ENCODE results near the gene DUOX1.

Gene DUOX1

GRCh38 chr15:45131510-45131909 lies 1.7 kb downstream of the DUOX1 start:
- H2AFZ ChIP-seq (ENCODE audit: low read depth, low read length, severe bottlenecking), result no peak overlapping the region
- no peaks in the 10 kb centered on the region for H3K36me3 ChIP-seq (ENCODE audit: low read length)
- H4K20me1 ChIP-seq (ENCODE audit: low read depth, low read length), result no peaks in the 10 kb centered on the region; the same call in 1 of the 2 replicates
- H3K9me2 ChIP-seq (replicated peaks; ENCODE audit: insufficient read depth, low read length), result no peaks in the 10 kb centered on the region
- H3F3A ChIP-seq (ENCODE audit: insufficient read depth), result no peaks in the 10 kb centered on the region
- H3K9me3 ChIP-seq (ENCODE audit: insufficient read depth, low read length), result no peaks in the 10 kb centered on the region
- H3K4me2 ChIP-seq (ENCODE audit: low read depth, low read length, poor library complexity, severe bottlenecking), result no peak overlapping the region
- no peak overlapping the region for H3K4me3 ChIP-seq (ENCODE audit: insufficient read depth, low read length, poor library complexity, severe bottlenecking)
- H3K9ac ChIP-seq (ENCODE audit: low read length), result no peak overlapping the region
- no peaks in the 10 kb centered on the region for H3K79me2 ChIP-seq (ENCODE audit: insufficient read depth, low read length)
- no peak for TF ChIP-seq EZH2phosphoT487 (conservative IDR thresholded peaks at IDR 0.05; ENCODE audit: low read length)
- TF ChIP-seq, protein P1, sequence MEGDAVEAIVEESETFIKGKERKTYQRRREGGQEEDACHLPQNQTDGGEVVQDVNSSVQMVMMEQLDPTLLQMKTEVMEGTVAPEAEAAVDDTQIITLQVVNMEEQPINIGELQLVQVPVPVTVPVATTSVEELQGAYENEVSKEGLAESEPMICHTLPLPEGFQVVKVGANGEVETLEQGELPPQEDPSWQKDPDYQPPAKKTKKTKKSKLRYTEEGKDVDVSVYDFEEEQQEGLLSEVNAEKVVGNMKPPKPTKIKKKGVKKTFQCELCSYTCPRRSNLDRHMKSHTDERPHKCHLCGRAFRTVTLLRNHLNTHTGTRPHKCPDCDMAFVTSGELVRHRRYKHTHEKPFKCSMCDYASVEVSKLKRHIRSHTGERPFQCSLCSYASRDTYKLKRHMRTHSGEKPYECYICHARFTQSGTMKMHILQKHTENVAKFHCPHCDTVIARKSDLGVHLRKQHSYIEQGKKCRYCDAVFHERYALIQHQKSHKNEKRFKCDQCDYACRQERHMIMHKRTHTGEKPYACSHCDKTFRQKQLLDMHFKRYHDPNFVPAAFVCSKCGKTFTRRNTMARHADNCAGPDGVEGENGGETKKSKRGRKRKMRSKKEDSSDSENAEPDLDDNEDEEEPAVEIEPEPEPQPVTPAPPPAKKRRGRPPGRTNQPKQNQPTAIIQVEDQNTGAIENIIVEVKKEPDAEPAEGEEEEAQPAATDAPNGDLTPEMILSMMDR (IDR thresholded peaks at IDR 0.05; ENCODE audit: insufficient read depth, low read length, poor library complexity, severe bottlenecking), result no peak
- H3K27ac ChIP-seq (ENCODE audit: low read depth, low read length), result no peak overlapping the region
- H3K27me3 ChIP-seq (ENCODE audit: low read length), result no peaks in the 10 kb centered on the region

DNA sequence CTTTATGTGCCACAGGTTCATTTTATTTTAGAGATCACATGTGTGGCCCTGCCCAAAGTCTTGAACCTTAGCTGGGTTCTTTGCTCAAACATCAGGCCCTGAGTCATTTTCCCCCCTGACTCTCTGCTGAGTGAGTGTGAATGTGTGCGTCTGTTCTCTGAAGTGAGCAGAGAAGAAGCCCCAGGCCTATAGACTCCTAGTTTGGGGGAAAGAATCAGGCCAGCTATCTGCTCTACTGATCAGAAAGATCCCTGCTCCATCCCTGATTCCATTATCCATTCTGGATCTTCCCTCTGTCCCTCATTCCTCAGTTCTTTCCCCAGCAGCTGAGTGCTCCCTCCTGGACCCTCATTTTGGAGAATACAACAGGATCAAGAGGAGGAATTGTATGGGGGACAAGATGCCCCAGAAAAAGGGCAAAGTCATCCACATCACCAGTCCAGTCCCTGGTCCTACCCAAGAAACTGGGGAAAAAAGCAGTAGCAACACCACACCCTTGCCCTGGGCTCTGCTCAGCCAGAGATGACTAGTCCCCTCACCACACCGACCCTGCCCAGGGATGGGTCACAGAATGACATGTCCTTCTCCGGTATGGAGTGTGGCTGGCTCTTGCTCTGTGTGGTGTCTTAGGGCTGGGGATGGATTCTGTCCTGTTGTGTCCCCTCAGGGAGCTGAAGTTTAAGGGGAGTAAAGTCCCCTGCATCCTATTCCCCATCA lies 3.2 kb downstream of the DUOX1 start:
- TF ChIP-seq, protein P1 (IDR thresholded peaks at IDR 0.05; ENCODE audit: insufficient read depth, low read length, poor library complexity, severe bottlenecking), result no peak
- no peak for TF ChIP-seq EZH2phosphoT487 (conservative IDR thresholded peaks at IDR 0.05; ENCODE audit: low read length)
- no peaks in the 10 kb centered on the region for H3K9me3 ChIP-seq (ENCODE audit: insufficient read depth, low read length)
- no peak overlapping the region for H3K27ac ChIP-seq (ENCODE audit: low read depth, low read length)

DNA sequence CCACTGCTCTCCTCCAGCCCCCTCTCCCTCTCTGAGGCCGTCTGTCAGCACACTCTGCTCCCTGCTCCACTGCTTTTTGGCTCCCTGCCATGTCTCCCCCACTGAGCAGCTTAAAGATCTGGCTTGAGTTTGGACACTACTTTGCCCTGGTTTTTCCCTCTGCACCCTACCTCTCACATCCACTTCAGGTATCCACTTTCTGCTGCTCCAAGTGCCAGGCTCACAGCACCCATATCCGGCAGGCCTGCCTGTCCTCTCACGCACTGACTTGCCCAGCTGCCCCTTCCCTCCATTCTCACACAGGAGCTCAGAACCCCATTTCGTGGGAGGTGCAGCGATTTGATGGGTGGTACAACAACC lies 3.7 kb downstream of the DUOX1 start:
- H3F3A ChIP-seq (ENCODE audit: insufficient read depth), result no peaks in the 10 kb centered on the region

More for the DNA sequence above, 3.2 kb downstream of the DUOX1 start:
- no peaks in the 10 kb centered on the region for H3K36me3 ChIP-seq (ENCODE audit: low read length)
- no peak overlapping the region for H2AFZ ChIP-seq (ENCODE audit: low read depth, low read length, severe bottlenecking)
- no peak overlapping the region for H3K4me3 ChIP-seq (ENCODE audit: insufficient read depth, low read length, poor library complexity, severe bottlenecking)
- no peaks in the 10 kb centered on the region for H3F3A ChIP-seq (ENCODE audit: insufficient read depth)
- no peaks in the 10 kb centered on the region for H3K9me2 ChIP-seq (replicated peaks; ENCODE audit: insufficient read depth, low read length)
- H3K9ac ChIP-seq (ENCODE audit: low read length), result no peak overlapping the region
- no peaks in the 10 kb centered on the region for H3K79me2 ChIP-seq (ENCODE audit: insufficient read depth, low read length)
- H3K4me2 ChIP-seq (ENCODE audit: low read depth, low read length, poor library complexity, severe bottlenecking), result no peak overlapping the region
- no peaks in the 10 kb centered on the region for H3K27me3 ChIP-seq (ENCODE audit: low read length)
- H4K20me1 ChIP-seq (ENCODE audit: low read depth, low read length), result no peaks in the 10 kb centered on the region

More for the DNA sequence above, 3.7 kb downstream of the DUOX1 start:
- Histone ChIP-seq H3K27ac (ENCODE audit: low read depth, low read length) (no peak overlapping the region), H3K79me2 (ENCODE audit: insufficient read depth, low read length) (no peaks in the 10 kb centered on the region), H3K4me3 (ENCODE audit: insufficient read depth, low read length, poor library complexity, severe bottlenecking) (no peak overlapping the region), H3K4me2 (ENCODE audit: low read depth, low read length, poor library complexity, severe bottlenecking) (no peak overlapping the region), H3K9me3 (ENCODE audit: insufficient read depth, low read length) (no peaks in the 10 kb centered on the region), H4K20me1 (ENCODE audit: low read depth, low read length) (no peaks in the 10 kb centered on the region), H2AFZ (ENCODE audit: low read depth, low read length, severe bottlenecking) (no peak overlapping the region), H3K9me2 (replicated peaks; ENCODE audit: insufficient read depth, low read length) (no peaks in the 10 kb centered on the region), H3K27me3 (ENCODE audit: low read length) (no peaks in the 10 kb centered on the region), H3K36me3 (ENCODE audit: low read length) (no peaks in the 10 kb centered on the region), H3K9ac (ENCODE audit: low read length) (no peak overlapping the region)
- TF ChIP-seq, protein P1 (IDR thresholded peaks at IDR 0.05; ENCODE audit: insufficient read depth, low read length, poor library complexity, severe bottlenecking), result no peak
- no peak for TF ChIP-seq EZH2phosphoT487 (conservative IDR thresholded peaks at IDR 0.05; ENCODE audit: low read length)

All from SU-DHL-6 (cell line).